Skeletal muscle cell (primary cell): Measurements from ENCODE around the gene CELF5.
"Not testable (repeated sequence)": the region's sequence is repeated elsewhere in the genome, so short reads cannot be mapped to it uniquely, and the experiment has no call there.

ENCODE experiments used
- DNase-seq: peaks from one replicate; pipeline ENCODE4 v3.0.0-alpha.2; 2010; ENCODE audit warnings: low read depth
- H3K4me3 ChIP-seq: 2 replicates; pipeline ENCODE4 v1.5.1; 2011; ENCODE audit warnings: low read depth, mild to moderate bottlenecking, control low read depth, low read length, moderate library complexity

CELF5 gene

DNA sequence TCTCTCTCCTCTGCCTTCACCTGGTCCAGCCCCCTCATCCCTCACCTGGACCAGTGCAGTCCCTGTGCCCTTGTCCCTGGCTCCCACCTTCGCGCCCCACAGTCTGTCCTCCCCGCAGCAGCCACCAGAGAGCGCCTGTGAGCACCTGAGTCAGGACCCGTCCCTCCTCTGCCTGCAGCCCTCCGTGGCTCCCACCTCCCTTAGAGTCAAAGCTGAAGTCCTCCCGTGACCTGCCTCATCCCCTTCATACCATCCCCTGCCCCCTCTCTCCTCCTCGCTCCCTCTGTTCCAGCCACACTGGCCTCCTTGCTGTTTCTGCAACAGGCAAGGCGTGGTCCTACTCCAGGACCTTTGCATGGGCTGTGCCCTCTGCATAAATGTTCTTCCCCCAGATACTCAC is 10.3 kb downstream of the CELF5 start:
- no peak overlapping the region for H3K4me3 ChIP-seq
- DNase-seq = no peak

DNA sequence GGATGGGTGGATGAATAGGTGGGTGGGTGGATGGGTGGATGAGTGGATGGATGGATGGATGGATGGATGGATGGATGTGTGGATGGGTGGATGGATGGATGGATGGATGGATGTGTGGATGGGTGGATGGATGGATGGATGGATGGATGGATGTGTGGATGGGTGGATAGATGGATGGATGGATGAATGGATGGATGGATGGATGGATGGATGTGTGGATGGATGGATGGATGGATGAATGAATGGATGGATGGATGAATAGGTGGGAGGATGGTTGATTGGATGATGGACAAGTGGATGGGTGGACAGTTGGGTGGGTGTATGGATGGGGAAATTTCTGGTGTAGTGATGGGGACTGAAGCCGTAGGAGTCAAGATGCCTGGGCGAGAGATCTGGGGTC is 11.1 kb downstream of the CELF5 start:
- not testable (repeated sequence) for H3K4me3 ChIP-seq, DNase-seq

DNA sequence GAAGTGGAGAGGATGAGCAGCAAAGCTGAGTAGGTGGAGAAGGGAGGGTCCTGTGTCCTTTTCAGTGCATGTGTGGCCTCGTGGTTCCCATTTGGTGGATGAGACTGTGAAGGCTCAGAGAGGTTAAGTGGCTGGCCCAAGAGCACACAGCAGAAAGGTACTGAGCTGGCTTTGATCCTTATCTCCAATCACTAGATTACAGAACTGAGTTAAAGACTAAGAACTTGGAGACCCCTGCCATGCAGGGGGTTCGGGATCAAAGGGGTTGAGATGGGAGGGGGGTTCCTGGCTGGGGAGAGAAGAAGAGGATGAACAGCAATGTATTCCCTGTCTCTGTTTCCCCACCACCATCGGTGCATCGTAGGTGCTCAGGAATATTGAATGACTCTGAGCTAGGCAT is 11.8 kb downstream of the CELF5 start:
- H3K4me3 ChIP-seq = no peak overlapping the region
- DNase-seq = no peak

DNA sequence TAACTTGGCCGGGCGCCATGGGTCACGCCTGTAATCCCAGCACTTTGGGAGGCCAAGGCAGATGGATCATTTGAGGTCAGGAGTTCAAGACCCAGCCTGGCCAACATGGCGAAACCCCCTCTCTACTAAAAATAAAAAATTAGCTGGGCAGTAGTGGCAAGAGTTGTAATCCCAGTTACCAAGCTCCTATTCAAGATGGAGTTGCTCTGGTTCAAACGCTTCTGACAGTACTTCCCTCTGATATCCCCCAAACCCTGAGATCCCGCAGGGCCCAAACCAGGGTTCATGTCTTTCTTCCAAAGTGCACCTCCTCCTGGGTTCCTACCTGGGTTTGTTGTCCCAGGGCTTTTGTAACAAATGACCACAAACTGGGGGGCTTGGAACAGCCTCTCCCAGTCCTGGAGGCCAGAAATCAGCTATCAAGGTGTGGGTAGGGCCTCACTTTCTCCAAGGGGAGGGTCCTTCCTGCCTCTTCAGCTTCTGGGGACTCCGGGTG is 13.7 kb downstream of the CELF5 start:
- no peak for DNase-seq
- no peak overlapping the region for H3K4me3 ChIP-seq

DNA sequence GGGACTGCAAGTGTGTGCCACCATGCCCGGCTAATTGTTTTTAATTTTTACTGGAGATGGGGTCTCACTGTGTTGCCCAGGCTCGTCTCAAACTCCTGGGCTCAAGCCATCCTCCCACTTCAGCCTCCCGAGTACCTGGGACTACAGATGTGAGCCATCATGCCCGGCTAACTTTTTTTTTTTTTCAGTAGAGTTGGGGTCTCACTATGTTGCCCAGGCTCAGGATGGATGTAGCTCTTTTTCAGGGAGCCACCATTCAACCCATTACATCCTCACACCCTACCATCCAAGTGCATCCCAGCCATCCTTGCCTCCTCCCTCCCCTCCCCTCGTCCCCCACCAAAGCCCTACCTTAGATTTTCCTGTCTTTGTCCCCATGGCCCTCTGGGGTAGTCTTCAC is 14.9 kb downstream of the CELF5 start:
- no peak overlapping the region for H3K4me3 ChIP-seq
- DNase-seq = no peak

DNA sequence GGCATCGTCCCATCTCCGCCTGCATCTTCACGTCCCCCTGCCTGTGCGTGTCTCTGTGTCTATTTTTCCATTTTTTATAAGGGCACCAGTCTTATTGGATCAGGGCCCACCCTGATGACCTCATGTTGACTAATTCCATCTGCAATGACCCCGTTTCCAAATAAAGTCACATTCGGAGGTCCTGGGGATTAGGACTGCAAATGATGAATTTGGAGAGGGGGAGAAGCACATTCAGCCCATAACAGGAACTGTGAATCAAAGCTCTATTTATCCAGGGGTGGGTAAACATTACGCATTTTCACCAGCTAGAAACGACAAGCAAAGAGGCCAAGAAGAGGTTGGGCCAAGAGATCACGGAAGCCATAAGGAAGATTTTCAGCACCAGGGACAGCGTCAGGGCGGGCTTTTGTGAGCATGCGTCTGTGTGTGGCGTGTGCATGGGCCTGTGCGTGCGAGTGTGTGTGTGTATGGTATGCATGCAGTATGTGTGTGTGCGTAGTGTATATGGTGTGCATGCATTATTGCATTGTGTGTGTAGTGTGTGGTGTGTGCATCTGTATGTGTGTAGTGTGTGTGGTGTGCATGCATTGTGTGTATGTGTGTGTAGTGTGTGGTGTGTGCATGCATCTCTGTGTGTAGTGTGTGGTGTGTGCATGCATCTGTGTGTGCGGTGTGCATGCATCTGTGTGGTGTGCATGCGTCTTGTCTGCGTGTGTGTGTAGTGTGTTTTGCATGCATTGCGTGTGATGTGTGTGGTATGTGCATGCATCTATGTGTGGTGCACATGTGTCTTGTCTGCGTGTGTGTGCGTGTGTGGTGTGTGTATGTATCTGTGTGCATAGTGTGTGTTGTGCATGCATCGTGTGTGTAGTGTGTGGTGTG is 19.6 kb downstream of the CELF5 start:
- peak; percentile 10 for DNase-seq
- H3K4me3 ChIP-seq = no peak overlapping the region

DNA sequence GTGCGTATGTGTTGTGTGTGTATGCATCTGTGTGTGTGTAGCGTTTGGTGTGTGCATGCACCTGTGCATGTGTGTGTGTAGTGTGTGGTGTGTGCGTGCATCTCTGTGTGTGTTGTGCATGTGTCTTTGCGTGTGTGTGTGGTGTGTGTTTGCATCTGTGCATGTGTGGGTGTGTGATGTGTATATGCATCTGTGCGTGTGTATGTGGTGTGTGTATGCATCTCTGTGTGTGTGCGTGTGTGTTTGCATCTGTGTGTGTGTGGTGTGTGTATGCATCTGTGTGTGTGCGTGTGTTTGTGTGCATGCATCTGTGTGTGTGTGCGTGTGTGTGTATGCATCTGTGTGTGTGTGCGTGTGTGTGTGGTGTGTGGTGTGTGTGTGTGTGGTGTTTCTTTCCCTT is 20.6 kb downstream of the CELF5 start:
- no peak for DNase-seq
- no peak overlapping the region for H3K4me3 ChIP-seq

DNA sequence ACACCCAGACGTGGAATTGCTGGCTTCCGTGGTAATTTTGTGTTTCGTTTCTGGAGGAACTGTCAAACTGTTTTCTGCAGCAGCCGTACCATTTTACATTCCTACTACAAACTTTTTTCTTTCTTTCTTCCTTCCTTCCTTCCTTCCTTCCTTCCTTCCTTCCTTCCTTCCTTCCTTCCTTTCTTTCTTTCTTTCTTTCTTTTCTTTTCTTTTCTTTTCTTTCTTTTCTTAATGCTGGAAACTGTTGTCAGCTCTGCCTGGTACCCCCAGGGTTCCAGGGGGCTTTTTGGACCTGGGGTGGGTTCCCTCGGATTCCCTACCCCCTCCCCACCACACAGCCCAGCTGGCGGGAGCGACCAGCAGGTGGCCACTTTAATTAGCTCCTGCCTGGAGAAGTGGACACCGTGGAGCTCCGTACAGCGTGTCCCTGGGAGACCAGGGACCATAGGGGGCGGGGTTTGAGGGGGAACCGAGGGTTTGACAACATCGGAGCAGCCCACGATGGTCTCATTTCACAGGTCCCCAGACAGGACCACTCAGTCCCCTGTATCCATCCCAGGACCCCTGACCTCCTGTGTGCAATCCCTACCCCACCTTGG is 24.4 kb downstream of the CELF5 start:
- DNase-seq = no peak
- H3K4me3 ChIP-seq = no peak overlapping the region

DNA sequence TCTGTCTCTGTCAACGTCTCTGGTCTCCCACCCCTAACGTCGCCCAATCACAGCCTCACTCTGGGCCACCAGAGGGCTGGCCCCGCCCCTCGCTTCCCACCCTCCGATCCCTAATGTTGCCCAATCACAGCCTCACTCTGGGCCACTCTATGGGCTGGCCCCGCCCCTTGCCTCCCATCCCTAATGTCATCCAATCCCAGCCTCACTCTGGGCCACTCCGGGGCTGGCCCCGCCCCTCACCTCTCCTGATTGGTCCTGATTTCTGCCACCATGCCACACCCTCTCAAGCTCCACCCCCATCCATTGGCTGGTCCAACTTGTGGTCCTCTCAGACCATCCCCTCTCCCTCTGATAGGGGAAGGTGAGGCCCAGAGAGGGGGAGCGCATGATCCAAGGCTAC is 24.9 kb downstream of the CELF5 start:
- no peak overlapping the region for H3K4me3 ChIP-seq
- DNase-seq = no peak

DNA sequence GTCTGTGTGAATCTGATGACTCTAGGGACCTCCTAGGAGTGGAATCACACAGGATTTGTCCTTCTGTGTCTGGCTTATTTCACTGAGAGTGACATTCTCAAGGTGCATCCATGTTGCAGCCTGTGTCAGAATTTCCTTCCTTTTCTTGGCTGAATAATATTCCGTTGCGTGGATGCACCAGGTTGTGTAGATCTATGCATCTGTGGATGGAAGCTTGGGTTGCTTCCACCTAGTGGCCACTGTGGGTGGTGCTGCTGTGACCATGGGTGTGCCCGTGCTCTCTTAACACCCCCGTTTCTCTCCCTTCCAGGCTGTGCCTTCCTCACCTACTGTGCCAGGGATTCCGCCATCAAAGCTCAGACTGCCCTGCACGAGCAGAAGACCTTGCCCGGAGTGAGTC is 26.2 kb downstream of the CELF5 start:
- DNase-seq = no peak
- no peak overlapping the region for H3K4me3 ChIP-seq

DNA sequence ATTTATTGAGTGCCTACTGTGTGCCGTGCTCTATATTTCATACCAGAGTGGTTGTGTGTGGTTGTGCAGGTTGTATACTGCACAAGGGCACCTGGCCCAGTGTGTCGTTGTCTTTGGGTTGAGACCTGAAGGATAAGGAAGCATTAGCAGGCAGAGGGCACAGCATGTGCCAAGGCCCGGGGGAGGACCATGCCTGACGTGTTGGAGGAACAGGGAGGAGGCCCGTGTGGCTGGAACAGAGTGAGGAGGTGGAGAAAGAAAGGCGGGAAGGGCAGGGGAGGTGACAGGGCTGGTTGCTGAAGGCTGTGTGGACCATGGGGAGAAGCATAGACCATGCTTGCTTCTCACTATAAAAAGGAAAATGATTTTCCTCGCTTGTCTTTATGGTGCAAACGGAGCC is 26.8 kb downstream of the CELF5 start:
- H3K4me3 ChIP-seq = no peak overlapping the region
- no peak for DNase-seq

DNA sequence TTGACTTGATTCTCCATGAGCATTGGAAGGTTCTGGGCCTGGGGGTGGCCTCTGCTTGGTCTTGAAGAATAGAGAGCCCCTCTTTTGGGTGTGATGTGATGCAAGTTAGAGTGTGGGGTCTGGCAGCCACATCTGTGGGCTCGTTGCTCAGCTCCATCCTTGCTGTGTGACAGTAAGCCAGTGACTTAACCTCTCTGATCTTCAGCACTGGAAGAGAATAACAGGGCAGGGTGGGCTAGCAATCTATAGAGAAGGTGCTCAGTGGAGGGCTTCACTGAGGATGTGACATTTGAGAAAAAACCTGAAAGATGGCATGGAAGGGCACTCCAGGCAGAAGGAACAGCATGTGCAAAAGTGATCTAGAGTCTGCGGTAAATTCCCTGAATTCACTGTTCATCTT is 28.2 kb downstream of the CELF5 start:
- H3K4me3 ChIP-seq = no peak overlapping the region
- no peak for DNase-seq

DNA sequence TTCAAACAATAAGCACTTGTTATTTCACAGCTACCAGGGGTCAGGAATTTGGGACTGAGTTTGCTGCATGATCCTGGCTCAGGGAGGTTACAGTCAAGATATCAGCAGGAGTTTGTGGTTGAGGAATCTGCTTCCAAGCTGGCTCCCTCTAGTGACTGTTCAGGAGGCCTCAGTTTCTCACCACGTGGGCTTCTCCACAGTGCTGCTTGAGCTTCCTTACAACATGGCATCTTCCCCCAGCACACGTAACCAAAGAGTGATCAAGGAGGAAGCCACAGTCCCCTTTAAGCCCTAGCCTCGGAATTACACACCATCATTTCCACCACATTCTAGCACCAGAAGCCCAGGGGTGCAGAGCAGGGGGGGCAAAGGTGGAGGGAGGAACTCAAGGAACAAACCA is 28.8 kb downstream of the CELF5 start:
- no peak overlapping the region for H3K4me3 ChIP-seq
- no peak for DNase-seq

DNA sequence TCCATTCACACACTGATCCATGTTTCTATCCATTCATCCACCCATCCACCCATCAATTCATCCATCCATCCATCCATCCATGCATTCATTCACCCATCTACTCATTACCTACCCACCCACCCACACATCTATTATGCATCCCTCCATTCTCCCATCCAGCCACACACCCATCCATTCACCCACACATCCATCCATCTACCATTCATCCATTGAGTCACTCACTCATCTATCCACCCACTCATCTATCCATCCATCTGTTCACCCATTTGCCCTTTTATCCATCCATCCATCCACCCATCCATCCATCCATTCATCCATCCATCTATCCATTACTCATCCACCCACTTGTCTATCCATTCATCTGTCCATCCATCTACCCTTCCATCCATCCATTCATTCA is 30.1 kb downstream of the CELF5 start:
- no peak for DNase-seq
- no peak overlapping the region for H3K4me3 ChIP-seq

DNA sequence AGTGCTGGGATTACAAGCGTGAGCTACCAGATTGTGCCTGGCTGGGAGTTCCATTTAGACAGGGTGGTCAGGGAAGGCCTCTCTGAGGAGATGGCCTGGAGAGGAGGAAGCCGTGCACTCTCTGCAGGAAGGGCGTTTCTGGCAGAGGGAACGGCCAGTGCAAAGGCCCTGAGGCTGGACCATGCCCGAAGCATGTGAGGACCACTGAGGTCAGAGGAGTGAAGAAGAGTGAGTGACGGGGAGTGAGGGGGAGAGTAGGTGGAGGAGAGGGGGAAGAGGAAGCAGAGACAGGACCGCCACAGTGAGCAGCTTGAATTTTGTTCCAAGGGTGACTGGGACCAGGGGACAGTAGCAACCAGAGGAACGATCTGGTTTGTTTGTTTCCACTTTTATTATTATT is 32.6 kb downstream of the CELF5 start:
- H3K4me3 ChIP-seq = no peak overlapping the region
- no peak for DNase-seq

DNA sequence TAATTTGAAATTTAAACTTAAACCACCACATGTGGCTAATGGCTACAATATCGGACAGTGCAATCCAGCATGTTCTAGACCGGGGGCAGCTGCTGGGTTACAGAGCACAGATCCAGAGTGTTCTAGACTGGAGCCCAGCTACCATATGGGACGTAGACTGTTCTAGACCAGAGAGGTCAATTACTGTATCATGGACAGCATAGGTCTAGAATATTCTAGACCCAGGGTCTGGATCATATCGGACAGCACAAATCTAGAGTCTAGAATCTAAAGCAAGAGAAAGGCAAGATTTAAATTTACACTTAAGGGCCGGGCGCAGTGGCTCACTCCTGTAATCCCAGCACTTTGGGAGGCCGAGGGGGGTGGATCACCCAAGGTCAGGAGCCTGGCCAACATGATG is 37.9 kb downstream of the CELF5 start:
- no peak overlapping the region for H3K4me3 ChIP-seq
- no peak for DNase-seq

DNA sequence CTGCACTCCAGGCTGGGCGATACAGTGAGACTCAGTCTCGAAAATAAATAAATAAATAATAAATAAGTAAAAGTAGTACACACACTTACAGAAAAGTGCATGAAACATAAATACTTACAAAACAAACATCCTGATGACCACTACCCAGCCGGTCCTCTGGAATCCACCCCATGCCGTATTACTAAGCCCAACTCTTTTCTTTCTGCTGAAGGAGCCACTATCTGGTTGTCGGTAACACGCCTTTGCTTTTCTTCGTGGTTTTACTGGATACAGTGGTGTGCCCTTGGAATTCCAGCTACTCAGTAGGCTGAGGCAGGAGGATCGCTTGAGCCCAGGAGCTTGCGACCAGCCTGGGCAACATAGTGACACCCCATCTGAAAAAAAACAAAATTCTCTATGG is 39.4 kb downstream of the CELF5 start:
- no peak for DNase-seq
- H3K4me3 ChIP-seq = no peak overlapping the region

DNA sequence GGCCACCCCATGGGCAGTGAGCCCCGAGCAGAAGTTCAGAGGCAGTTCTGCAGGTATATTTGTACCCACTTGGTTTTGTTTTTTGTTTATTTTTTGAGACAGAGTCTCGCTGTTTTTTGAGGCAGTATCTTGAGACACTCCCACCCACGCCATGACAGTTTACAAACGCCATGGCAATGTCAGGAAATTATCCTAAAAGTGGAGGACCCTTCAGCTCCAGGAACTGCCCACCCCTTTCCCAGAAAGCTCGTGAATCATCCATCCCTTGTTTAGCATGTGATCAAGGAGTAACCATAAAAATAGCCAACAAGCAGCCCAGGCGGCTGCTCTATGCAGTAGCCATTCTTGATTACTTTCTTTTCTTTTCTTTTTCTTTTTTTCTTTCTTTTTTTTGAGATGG is 41.0 kb downstream of the CELF5 start:
- DNase-seq = no peak
- H3K4me3 ChIP-seq = no peak overlapping the region

DNA sequence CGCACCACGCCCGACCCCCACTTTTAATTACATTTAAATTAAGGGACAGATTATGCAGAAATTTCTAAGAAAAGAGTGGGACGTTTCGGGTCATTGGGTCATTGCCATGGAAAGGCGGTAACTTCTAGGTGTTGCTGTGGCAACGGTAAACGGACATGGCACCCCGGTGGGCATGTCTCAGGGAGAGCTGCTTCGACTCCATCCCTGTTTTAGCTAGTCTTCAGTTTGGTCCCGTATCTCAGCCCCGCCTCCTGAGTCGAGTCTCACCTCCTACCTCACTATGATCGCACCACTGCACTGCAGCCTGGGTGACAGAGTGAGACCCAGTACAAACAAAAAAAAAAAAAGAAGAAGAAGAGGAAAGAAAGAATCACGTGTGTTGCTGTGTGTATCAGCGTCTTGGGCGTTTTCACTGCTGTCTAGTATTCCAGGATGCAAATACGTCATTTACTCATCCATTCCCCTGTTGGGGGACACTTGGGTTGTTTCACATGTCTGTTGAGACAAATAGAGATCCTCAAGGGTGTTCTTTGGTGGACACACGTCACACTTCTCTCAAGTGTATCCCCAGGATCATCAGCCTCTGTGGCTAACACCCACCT is 41.7 kb downstream of the CELF5 start:
- no peak overlapping the region for H3K4me3 ChIP-seq
- no peak for DNase-seq

DNA sequence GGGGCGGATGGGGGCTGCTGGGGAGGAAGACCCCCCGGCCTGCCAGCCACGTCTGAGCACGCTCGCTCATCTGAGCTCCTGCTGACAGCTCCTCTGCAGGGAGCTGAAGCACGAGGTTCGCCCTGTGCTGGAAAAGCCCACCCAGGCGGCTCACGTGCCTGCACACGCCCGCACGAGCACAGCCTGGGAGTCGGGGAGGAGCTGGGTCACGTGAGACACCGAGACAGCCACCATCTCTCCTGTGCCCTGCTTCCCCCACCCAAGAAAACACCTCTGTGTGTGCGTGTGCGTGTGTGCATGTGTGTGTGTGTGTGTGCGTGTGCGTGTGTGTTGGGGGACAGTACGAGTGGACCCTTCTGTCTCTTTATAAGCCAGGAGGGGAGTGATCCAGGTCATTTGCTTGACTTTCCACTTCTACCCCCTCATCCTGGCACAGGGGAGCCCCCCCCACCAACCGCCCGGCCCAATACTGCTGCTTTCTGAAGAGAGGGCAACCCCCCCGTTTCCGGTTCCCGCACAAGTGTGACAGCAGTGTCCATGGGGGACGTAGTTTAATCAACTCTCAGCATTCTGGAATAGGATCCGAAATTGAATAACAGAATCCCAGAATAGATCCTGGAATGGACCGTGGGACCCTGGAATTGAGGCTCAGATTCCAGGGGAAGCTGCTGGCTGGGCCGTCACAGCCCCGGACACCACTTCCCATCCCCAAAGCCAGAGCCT is 42.5 kb downstream of the CELF5 start:
- no peak for DNase-seq
- no peak overlapping the region for H3K4me3 ChIP-seq
